C4-2B (cell line): ENCODE results near the gene GNB1L.

Experiments used
- H3K27ac ChIP-seq: fragments of 450-650 bp; 2 replicates; pipeline ENCODE4 v1.5.1; 2017
- CTCF ChIP-seq: fragments of 450-650 bp; conservative IDR thresholded peaks from 2 replicates; pipeline ENCODE4 v1.5.1; 2017; ENCODE audit warnings: mild to moderate bottlenecking
- ZFX ChIP-seq: fragments of 450-650 bp; IDR thresholded peaks from 2 replicates; pipeline ENCODE4 v1.6.1; 2017

GNB1L gene

GRCh38 chr22:19791894-19792293 lies 62.8 kb downstream of the GNB1L start:
- no peak overlapping the region for H3K27ac ChIP-seq
- no peak for TF ChIP-seq ZFX
- TF ChIP-seq CTCF: no peak

- TF ChIP-seq ZFX: no peak
- no peak for TF ChIP-seq CTCF
- H3K27ac ChIP-seq: no peak overlapping the region
Observed at GRCh38 chr22:19791243-19791642, 63.4 kb downstream of the GNB1L start.

GRCh38 chr22:19789828-19790227 lies 64.8 kb downstream of the GNB1L start:
- TF ChIP-seq CTCF: no peak
- TF ChIP-seq ZFX: no peak

GRCh38 chr22:19789406-19789805 lies 65.3 kb downstream of the GNB1L start:
- H3K27ac ChIP-seq: no peak overlapping the region
- no peak for TF ChIP-seq ZFX
- TF ChIP-seq CTCF: no peak

More at GRCh38 chr22:19789828-19790227, 64.8 kb downstream of the GNB1L start:
- H3K27ac ChIP-seq: no peak overlapping the region

DNA sequence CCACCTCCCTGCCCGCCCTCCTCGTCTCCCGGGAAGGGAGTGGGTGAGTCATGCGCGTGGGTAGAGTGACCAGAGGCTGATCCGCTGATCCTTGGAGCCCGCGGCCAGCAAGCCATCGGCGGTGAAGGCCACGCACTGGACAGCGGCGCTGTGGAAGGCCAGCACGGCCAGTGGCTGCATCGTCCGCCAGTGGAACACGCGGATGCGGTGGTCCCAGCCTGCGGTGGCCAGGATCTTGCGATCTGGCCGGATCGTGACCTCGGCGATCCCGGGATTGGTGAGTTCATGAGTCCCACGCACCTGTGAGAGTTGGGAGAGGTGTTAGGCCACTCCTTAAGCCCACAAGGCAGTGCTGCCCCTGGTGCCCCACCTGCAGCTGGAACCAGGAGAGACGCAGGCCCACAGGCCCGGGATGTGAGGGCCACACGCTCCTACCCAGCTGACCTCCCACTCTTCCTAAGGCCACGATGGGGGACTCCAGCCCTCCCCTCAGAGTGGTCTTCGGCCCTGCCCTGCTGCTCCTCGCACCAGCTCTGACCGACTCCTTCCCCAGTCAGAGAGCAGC lies 65.9 kb downstream of the GNB1L start:
- no peak for TF ChIP-seq CTCF
- no peak for TF ChIP-seq ZFX
- H3K27ac ChIP-seq: no peak overlapping the region

- TF ChIP-seq ZFX: no peak
- TF ChIP-seq CTCF: no peak
- no peak overlapping the region for H3K27ac ChIP-seq
Observed at GRCh38 chr22:19787849-19788141, 66.9 kb downstream of the GNB1L start.

DNA sequence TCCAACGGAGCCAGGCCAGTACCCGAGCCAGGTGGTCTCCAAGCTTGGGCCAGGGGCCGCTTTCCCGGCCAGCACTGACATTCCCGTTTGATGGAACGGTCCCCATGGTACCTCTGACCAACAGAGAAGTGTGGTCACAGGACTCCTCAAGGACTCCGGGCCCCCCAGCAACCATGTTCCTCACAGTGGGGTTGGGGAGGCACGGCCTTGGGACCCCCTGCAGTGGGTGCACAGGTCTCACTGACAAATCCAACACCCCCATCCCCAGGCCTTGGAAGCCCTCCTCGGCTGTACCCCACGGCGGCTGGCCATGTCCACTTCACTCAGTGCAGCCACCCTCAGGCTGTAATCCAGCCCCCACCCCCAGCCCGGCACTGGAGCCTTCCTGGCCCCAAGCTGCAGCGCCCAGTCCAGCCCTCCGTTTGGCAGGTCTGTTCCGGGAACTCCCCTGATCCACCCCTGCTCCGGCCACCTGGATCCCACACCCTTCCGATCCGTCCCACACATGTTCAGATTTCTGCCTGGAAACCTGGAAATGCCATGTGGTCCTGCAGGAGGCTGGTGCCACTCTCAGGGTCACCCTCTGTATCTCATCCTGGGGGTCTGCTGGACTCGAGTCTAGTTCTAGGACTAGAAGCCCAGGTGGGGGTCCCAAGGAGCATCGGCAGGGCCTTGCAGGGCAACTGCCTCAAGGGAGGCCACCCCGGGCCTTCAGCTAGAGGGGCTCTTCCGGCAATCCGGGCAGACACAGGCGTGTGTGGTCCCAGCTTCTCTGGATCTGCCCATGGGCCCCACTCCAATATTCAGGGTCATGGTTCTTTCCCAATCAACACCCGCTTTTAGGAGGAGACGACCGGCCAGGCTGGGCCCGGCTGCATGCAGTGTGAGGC lies 67.5 kb downstream of the GNB1L start:
- H3K27ac ChIP-seq: no peak overlapping the region
- no peak for TF ChIP-seq CTCF
- TF ChIP-seq ZFX: no peak
